Measurements from ENCODE around the gene KCNH1.

Gene KCNH1

DNA sequence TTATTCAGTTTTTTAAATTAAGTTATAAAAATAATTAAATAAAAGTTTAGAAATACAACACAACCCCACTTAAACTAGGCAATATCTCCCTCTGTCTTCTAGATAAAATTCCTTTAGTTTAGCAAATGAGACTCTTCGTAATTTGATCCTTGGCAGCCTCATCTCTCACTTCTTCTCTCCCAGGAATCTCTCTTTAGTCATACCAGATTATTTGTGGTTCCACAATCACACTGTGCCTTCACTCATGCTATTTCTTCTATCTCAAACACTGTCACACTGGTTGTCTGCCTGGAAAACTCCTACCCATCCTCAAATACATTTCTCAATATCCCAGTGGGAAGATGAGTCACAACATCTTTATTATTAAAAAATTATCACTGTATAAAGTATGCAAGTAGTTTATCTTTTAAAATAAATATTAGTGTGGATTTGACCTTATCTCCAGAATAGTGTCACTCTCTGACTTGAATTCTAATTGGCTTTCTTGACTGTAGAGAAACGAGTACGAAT, 195.5 kb downstream of the KCNH1 start:
- Histone ChIP-seq H3K9me3 (ENCODE audit: control insufficient read depth, low read length) (no peaks in the 10 kb centered on the region), H3K9ac (ENCODE audit: low read length) (no peak overlapping the region), H3K4me3 (ENCODE audit: low read length) (no peak overlapping the region), H3K36me3 (ENCODE audit: control insufficient read depth, insufficient read depth, low read length) (no peaks in the 10 kb centered on the region), H3K27me3 (ENCODE audit: control insufficient read depth, insufficient read depth, low read length) (no peaks in the 10 kb centered on the region), H3K4me1 (ENCODE audit: control insufficient read depth, insufficient read depth, low read length) (no peaks in the 10 kb centered on the region)

GRCh38 chr1:210937846-210938245, 196.1 kb downstream of the KCNH1 start:
- H3K9me3 ChIP-seq (ENCODE audit: control insufficient read depth, low read length), result no peaks in the 10 kb centered on the region
- H3K4me3 ChIP-seq (ENCODE audit: low read length), result no peak overlapping the region
- no peaks in the 10 kb centered on the region for H3K27me3 ChIP-seq (ENCODE audit: control insufficient read depth, insufficient read depth, low read length)
- H3K9ac ChIP-seq (ENCODE audit: low read length), result no peak overlapping the region
- H3K4me1 ChIP-seq (ENCODE audit: control insufficient read depth, insufficient read depth, low read length), result no peaks in the 10 kb centered on the region
- no peaks in the 10 kb centered on the region for H3K36me3 ChIP-seq (ENCODE audit: control insufficient read depth, insufficient read depth, low read length)

DNA sequence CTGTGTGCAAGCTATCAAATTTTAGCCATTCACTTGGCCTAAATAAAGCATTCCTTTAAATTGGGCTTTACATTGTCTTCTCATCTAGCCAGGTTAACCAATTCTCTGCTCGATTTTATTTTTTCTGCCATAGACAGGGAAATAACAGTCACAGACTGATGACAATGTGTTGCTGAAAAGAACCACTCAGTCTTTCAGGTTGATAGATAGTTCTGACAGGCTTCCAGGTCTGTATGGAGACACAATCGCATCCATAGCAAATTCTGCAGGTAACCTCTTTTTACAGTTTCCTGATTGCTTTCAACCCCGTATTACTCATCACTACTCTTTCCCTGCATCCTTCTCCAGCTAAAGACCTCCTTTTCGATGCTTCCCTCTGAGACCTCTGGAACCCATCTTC, 198.0 kb downstream of the KCNH1 start:
- Histone ChIP-seq H3K36me3 (ENCODE audit: control insufficient read depth, insufficient read depth, low read length) (no peaks in the 10 kb centered on the region), H3K27me3 (ENCODE audit: control insufficient read depth, insufficient read depth, low read length) (no peaks in the 10 kb centered on the region), H3K4me3 (ENCODE audit: low read length) (no peak overlapping the region), H3K9ac (ENCODE audit: low read length) (no peak overlapping the region), H3K4me1 (ENCODE audit: control insufficient read depth, insufficient read depth, low read length) (no peaks in the 10 kb centered on the region), H3K9me3 (ENCODE audit: control insufficient read depth, low read length) (no peaks in the 10 kb centered on the region)

DNA sequence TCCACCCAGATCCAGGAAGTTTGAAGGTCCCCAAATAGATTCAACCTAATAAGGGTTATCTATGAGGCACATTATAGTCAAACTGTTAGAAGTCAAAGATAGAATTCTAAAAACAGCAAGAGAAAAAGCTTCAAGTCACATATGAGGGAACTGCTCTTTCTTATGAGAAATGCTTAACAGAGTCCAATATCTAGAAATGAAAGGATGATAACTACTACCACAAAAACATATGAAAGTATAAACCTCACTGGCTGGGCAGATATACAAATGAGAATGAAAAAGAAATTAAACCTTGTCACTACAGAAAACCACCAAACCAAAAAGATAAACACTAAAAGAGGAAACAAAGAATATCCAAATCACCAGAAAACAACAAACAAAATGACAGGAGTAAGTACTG, 201.8 kb downstream of the KCNH1 start:
- no peak overlapping the region for H3K4me3 ChIP-seq (ENCODE audit: low read length)
- H3K9me3 ChIP-seq (ENCODE audit: control insufficient read depth, low read length), result no peaks in the 10 kb centered on the region

DNA sequence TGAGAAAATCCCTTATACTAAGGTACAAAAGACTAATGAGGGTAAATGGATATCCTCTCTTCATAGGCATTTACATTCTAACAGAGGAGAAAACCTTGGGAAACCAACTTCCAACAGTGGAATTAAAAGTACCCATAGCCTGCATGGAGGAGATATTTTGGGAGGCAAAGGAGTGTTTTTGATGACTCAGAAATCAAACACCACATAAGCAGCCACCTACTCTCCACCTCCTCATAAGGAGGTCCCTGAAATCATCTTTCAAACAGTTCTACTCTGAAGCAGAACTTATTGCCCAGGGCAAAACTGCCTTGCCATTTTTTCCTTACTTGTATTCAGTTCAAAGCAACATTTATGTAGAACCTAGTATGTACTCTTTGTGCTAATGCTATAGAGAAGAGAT, 211.3 kb downstream of the KCNH1 start:
- Histone ChIP-seq H3K4me1 (ENCODE audit: control insufficient read depth, insufficient read depth, low read length) (no peaks in the 10 kb centered on the region), H3K27me3 (ENCODE audit: control insufficient read depth, insufficient read depth, low read length) (no peaks in the 10 kb centered on the region), H3K36me3 (ENCODE audit: control insufficient read depth, insufficient read depth, low read length) (no peaks in the 10 kb centered on the region), H3K4me3 (ENCODE audit: low read length) (no peak overlapping the region), H3K9ac (ENCODE audit: low read length) (no peak overlapping the region), H3K9me3 (ENCODE audit: control insufficient read depth, low read length) (no peaks in the 10 kb centered on the region)

More for the DNA sequence above, 201.8 kb downstream of the KCNH1 start:
- H3K36me3 ChIP-seq (ENCODE audit: control insufficient read depth, insufficient read depth, low read length), result no peaks in the 10 kb centered on the region
- no peaks in the 10 kb centered on the region for H3K27me3 ChIP-seq (ENCODE audit: control insufficient read depth, insufficient read depth, low read length)
- no peaks in the 10 kb centered on the region for H3K4me1 ChIP-seq (ENCODE audit: control insufficient read depth, insufficient read depth, low read length)
- H3K9ac ChIP-seq (ENCODE audit: low read length), result no peak overlapping the region

DNA sequence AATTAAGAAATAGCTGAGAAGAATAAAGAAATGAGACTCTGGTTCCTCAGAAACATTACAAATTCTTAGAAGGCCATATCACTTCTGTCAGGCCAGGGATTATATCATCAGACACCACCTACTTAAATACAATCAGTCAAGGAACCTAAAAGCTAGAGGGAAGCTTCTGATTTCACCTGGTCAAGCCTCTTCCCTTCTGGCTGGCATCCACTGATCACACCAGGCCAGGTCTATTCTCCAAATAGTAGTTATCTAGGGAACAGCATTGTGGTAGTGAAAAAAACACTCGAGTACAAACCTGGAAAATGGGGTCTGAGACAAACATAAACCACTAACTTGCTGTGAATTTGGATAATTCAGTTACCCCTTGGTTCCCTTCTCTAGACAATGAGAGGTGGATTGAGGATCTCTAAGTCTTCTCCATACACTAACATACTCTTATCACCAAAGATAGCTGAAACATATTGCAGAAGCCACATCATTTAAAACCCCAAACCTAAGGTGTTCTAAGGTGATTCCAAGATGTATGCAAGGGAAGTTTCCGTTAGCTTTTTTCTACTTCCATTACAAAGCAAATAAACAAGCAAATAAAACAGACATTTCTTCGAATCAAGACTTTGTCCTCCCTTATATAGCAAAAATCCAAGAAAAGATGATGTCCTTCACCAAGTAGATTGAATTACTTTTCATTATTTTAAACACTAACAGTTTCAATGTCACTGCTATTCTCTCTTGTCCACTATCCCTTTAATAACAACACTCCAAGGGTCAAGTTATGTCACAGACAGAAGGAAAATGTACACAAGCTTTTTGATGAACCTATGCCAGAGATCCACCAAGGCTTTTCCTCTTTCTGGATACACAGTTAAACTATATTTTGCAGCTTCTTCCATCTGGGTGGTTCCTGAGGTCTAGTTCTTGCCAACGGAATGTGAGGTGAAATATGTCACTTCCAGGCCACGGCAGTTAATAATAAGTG, 212.9 kb downstream of the KCNH1 start:
- H3K36me3 ChIP-seq (ENCODE audit: control insufficient read depth, insufficient read depth, low read length), result no peaks in the 10 kb centered on the region
- H3K9me3 ChIP-seq (ENCODE audit: control insufficient read depth, low read length), result no peaks in the 10 kb centered on the region
- no peaks in the 10 kb centered on the region for H3K4me1 ChIP-seq (ENCODE audit: control insufficient read depth, insufficient read depth, low read length)
- H3K27me3 ChIP-seq (ENCODE audit: control insufficient read depth, insufficient read depth, low read length), result no peaks in the 10 kb centered on the region
- H3K4me3 ChIP-seq (ENCODE audit: low read length), result no peak overlapping the region
- H3K9ac ChIP-seq (ENCODE audit: low read length), result no peak overlapping the region

GRCh38 chr1:210920258-210920657, 213.7 kb downstream of the KCNH1 start:
- Histone ChIP-seq H3K27me3 (ENCODE audit: control insufficient read depth, insufficient read depth, low read length) (no peaks in the 10 kb centered on the region), H3K4me3 (ENCODE audit: low read length) (no peak overlapping the region), H3K36me3 (ENCODE audit: control insufficient read depth, insufficient read depth, low read length) (no peaks in the 10 kb centered on the region), H3K9ac (ENCODE audit: low read length) (no peak overlapping the region), H3K4me1 (ENCODE audit: control insufficient read depth, insufficient read depth, low read length) (no peaks in the 10 kb centered on the region), H3K9me3 (ENCODE audit: control insufficient read depth, low read length) (no peaks in the 10 kb centered on the region)

DNA sequence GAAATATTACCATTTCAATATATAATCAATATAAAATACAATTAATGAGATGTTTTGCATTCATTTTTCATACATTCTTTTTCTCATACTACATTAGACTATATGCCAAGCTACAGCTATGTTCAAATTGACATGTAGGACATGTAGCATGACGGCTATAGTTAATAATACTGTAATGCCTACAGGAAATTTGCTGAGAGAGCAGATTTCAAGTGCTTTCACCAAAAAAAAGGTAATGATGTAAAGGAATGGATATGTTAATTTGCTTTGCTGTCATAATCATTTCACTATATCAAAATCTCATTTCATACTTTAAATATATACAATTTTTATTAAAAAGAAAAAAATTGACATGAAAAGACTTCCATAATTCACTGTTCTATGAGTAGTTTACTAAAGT, 215.1 kb downstream of the KCNH1 start:
- Histone ChIP-seq H3K36me3 (ENCODE audit: control insufficient read depth, insufficient read depth, low read length) (no peaks in the 10 kb centered on the region), H3K27me3 (ENCODE audit: control insufficient read depth, insufficient read depth, low read length) (no peaks in the 10 kb centered on the region), H3K9ac (ENCODE audit: low read length) (no peak overlapping the region), H3K4me3 (ENCODE audit: low read length) (no peak overlapping the region), H3K9me3 (ENCODE audit: control insufficient read depth, low read length) (no peaks in the 10 kb centered on the region), H3K4me1 (ENCODE audit: control insufficient read depth, insufficient read depth, low read length) (no peaks in the 10 kb centered on the region)

- Histone ChIP-seq H3K9ac (ENCODE audit: low read length) (no peak overlapping the region), H3K27me3 (ENCODE audit: control insufficient read depth, insufficient read depth, low read length) (no peaks in the 10 kb centered on the region), H3K36me3 (ENCODE audit: control insufficient read depth, insufficient read depth, low read length) (no peaks in the 10 kb centered on the region), H3K9me3 (ENCODE audit: control insufficient read depth, low read length) (no peaks in the 10 kb centered on the region), H3K4me1 (ENCODE audit: control insufficient read depth, insufficient read depth, low read length) (no peaks in the 10 kb centered on the region), H3K4me3 (ENCODE audit: low read length) (no peak overlapping the region)
Measured at GRCh38 chr1:210917560-210918169, 216.3 kb downstream of the KCNH1 start.

- no peak overlapping the region for H3K4me3 ChIP-seq (ENCODE audit: low read length)
- no peaks in the 10 kb centered on the region for H3K27me3 ChIP-seq (ENCODE audit: control insufficient read depth, insufficient read depth, low read length)
- H3K9ac ChIP-seq (ENCODE audit: low read length), result no peak overlapping the region
- no peaks in the 10 kb centered on the region for H3K36me3 ChIP-seq (ENCODE audit: control insufficient read depth, insufficient read depth, low read length)
- H3K4me1 ChIP-seq (ENCODE audit: control insufficient read depth, insufficient read depth, low read length), result no peaks in the 10 kb centered on the region
- no peaks in the 10 kb centered on the region for H3K9me3 ChIP-seq (ENCODE audit: control insufficient read depth, low read length)
Measured at GRCh38 chr1:210916548-210916947, 217.4 kb downstream of the KCNH1 start.

GRCh38 chr1:210915890-210916507, 217.9 kb downstream of the KCNH1 start:
- Histone ChIP-seq H3K9me3 (ENCODE audit: control insufficient read depth, low read length) (no peaks in the 10 kb centered on the region), H3K27me3 (ENCODE audit: control insufficient read depth, insufficient read depth, low read length) (no peaks in the 10 kb centered on the region), H3K4me3 (ENCODE audit: low read length) (no peak overlapping the region), H3K36me3 (ENCODE audit: control insufficient read depth, insufficient read depth, low read length) (no peaks in the 10 kb centered on the region), H3K9ac (ENCODE audit: low read length) (no peak overlapping the region), H3K4me1 (ENCODE audit: control insufficient read depth, insufficient read depth, low read length) (no peaks in the 10 kb centered on the region)

GRCh38 chr1:210912752-210913151, 221.2 kb downstream of the KCNH1 start:
- no peaks in the 10 kb centered on the region for H3K4me1 ChIP-seq (ENCODE audit: control insufficient read depth, insufficient read depth, low read length)
- no peak overlapping the region for H3K9ac ChIP-seq (ENCODE audit: low read length)
- no peaks in the 10 kb centered on the region for H3K27me3 ChIP-seq (ENCODE audit: control insufficient read depth, insufficient read depth, low read length)
- H3K9me3 ChIP-seq (ENCODE audit: control insufficient read depth, low read length), result no peaks in the 10 kb centered on the region
- H3K36me3 ChIP-seq (ENCODE audit: control insufficient read depth, insufficient read depth, low read length), result no peaks in the 10 kb centered on the region
- H3K4me3 ChIP-seq (ENCODE audit: low read length), result no peak overlapping the region
